ENCODE data around the gene CEP290.

CEP290 gene

DNA sequence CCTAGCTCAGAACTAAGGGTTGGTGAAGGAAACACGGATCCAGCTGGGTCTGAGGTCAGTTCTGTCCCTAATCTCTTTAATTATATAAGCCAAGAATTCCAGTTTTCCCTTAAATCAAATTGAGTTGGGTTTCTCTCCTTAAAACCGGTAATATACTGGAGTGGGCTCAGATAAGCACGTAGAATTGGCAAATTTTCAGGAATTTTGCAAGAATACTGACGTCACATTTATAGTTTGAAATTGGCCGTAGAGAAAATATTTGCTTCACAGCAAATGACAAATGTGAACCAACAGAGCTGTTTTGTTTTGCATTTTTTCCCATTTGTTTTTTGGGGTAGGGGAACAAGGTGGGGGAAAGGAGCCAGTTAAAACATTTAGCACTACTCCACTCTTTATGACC lies 130.1 kb downstream of the CEP290 start:
- ATAC-seq (replicated peaks) (no peak), DNase-seq (no peak)
- Mint-ChIP-seq H3K27ac (no peak overlapping the region), H3K4me1 (ENCODE audit: low read depth in 2 of 2) (no peaks in the 10 kb centered on the region), H3K4me3 (no peak overlapping the region), H3K9me3 (no peaks in the 10 kb centered on the region), H3K27me3 (peaks cover 25 to 43% of the 10 kb centered on the region in 2 donors), H3K36me3 (ENCODE audit: insufficient read depth) (no peaks in the 10 kb centered on the region)

DNA sequence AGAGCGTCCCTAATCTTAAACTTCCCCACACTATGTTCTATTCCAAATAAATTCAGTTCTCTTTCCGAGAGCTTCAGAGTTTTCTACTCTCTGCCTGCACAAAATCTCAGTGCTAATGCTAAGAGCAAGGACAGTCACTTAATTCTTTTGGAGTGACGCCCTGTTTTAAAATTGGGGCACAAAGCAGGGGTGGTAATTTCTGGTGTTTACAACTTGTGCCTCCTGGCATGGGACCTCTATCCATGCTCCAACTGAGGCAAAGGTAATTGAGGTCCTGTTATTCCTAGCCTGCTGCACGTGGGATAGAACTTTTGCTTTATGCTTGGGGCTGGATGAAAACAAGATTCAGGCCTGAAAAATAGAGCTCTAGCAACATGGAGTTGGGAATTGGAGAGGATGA lies 135.5 kb downstream of the CEP290 start:
- peaks cover 4 to 9% of the 10 kb centered on the region in 2 donors for H3K27me3 Mint-ChIP-seq
- H3K27ac Mint-ChIP-seq: no peak overlapping the region
- no peak for ATAC-seq (replicated peaks)
- H3K36me3 Mint-ChIP-seq (ENCODE audit: insufficient read depth): no peaks in the 10 kb centered on the region
- DNase-seq: no peak
- H3K4me1 Mint-ChIP-seq (ENCODE audit: low read depth in 2 of 2): no peaks in the 10 kb centered on the region
- H3K4me3 Mint-ChIP-seq: no peak overlapping the region
- H3K9me3 Mint-ChIP-seq: no peaks in the 10 kb centered on the region

DNA sequence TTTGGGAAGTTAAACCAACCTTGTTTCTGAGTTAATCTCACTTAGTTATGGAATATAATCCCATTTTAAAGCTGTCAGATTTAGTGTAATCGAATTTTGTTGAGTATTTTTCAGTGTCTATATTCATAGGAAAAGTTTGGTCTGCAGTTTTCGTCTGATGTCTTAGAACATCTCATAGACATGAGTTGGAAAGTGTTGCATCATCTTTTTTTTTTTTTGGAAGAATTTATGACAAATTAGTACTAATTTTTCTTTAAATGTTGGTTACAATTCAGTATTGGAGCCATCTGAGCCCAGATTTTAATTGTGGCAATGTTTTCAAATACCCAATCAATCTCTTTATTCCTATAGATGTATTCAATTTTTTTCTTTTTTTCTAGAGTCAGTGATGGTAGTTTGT lies 140.6 kb downstream of the CEP290 start:
- Mint-ChIP-seq H3K27me3 (peaks cover 6 to 16% of the 10 kb centered on the region in 2 donors), H3K9me3 (no peaks in the 10 kb centered on the region), H3K4me3 (no peak overlapping the region), H3K36me3 (ENCODE audit: insufficient read depth) (no peaks in the 10 kb centered on the region), H3K27ac (no peak overlapping the region), H3K4me1 (ENCODE audit: low read depth in 2 of 2) (no peaks in the 10 kb centered on the region)
- no peak for ATAC-seq (replicated peaks)
- DNase-seq: no peak

All from effector memory CD8-positive, alpha-beta T cell (primary cell).